T-helper 1 cell treated with Interleukin-12 subunit alpha and Interleukin-12 subunit beta and Interleukin-4 antibody, amounts not matched to agents 30 ng/mL and 1 ng/mL, for 36 hours (primary cell): ENCODE data around the gene NEDD4L. TPM values are rescaled to one million over a fixed set of nuclear protein-coding genes. Genes with fewer than 3 reads are reported as not detected.

Experiments used
- intact Hi-C: fragments of 100-400 bp; cut with micrococcal nuclease; formaldehyde crosslinking; loops from one replicate; pipeline ENCODE4 v1.15.1; 2024
- total RNA-seq: library from RNA; stranded (reverse); gene quantifications from 2 replicates; pipeline ENCODE4 v1.2.3, GENCODE V29; 2022

NEDD4L gene
- total RNA-seq, 1 donor from 2014 or later = 4.3 TPM

- intact Hi-C loops = no loop called here
Observed at GRCh38 chr18:58227361-58227930, 183.4 kb downstream of the NEDD4L start.

DNA sequence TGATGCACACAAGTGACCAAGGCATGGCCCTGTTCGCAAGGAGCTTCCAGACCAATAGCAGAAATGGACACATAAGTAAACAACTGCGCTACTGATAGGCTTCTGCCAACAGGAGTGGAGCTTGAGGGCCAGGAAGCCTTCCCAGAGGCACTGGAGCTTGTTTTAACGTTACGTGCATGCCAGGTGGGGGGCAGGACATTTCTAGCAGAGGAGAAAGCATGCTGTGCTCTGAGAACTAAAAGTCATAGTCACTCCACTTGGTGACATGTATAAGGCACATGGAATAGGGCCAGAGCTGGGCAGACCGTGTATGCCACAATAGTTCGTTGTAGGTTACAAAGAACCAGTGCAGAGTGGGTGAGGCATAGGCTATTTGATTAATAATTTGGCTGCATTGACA lies 184.2 kb downstream of the NEDD4L start:
- intact Hi-C loops = no loop called here

DNA sequence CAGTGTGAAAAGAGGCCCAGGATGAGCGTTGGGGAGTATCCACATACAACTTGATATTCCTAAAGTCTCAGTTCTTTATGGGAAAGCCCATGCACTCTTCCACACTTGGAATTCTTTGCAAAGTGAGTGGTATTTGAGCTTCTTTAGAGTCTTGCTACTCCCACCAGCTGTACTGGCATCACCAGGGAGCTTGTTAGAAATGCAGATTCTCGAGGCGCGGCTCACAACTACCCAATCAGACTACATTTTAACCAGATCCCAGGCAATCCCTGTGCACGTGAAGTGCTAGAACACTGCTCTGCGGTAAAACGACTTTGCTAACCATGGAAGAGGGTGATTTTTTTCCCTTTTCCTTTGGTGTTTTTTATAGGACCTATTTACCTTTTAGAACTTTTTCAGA lies 184.7 kb downstream of the NEDD4L start:
- intact Hi-C loops = no loop called here

DNA sequence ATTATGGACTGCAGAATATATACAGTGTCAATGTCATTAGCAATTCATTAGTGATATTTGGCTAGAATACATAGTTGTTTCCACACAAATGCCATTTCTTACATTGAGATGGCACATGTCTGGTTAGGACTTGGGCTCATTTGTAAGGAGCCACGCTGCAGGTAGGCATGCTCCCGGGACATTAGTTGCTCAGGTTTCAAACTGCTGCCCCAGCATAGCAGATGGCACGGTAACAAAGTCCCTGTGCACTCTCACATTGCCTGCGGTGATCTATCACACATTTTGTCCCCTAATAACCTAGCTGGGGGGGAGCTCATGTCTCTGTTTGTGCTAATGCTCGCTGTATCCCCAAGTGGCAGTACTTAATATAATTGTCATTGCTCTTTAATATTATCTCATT lies 185.1 kb downstream of the NEDD4L start:
- intact Hi-C loops = no loop called here

DNA sequence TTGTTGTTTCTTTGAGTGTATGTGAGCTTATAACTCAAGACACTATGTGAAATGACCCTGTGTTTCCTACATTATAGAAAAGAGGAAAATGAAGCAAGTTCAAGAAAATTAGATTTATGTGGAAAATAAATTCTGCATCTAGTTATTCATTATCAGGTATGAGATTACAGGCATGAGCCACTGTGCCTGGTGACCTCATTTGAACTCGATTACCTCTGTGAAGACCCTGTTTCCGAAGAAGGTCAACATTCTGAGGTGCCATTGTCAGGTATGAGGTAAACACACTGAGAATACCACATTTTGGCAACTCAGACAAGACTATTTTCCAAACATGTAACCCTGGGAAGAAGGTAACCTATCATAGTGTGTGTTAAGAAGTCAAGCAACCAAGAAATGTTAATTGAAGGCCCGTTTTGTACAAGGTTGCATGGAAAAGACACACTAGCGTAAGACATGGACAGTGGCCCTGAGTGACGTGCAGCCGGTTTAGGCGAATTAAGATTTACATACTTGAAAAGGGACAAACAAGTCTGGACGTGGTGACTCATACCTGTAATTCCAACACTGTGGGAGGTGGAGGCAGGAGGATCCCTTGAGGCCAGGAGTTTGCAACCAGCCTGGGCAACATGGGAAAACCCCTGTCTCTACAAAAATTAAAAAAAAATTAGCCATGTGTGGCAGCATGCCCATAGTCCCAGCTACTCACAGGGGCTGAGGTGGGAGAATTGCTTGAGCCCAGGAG lies 186.6 kb downstream of the NEDD4L start:
- intact Hi-C loops = no loop called here

- intact Hi-C loops = no loop called here
Observed at GRCh38 chr18:58231930-58232329, 187.9 kb downstream of the NEDD4L start.

- intact Hi-C loops = no loop called here
Observed at GRCh38 chr18:58232668-58233067, 188.6 kb downstream of the NEDD4L start.

GRCh38 chr18:58234359-58234741 lies 190.3 kb downstream of the NEDD4L start:
- intact Hi-C loops = no loop called here

GRCh38 chr18:58235001-58235436 lies 191.0 kb downstream of the NEDD4L start:
- intact Hi-C loops = no loop called here

GRCh38 chr18:58239879-58240278 lies 195.9 kb downstream of the NEDD4L start:
- intact Hi-C loops = no loop called here

DNA sequence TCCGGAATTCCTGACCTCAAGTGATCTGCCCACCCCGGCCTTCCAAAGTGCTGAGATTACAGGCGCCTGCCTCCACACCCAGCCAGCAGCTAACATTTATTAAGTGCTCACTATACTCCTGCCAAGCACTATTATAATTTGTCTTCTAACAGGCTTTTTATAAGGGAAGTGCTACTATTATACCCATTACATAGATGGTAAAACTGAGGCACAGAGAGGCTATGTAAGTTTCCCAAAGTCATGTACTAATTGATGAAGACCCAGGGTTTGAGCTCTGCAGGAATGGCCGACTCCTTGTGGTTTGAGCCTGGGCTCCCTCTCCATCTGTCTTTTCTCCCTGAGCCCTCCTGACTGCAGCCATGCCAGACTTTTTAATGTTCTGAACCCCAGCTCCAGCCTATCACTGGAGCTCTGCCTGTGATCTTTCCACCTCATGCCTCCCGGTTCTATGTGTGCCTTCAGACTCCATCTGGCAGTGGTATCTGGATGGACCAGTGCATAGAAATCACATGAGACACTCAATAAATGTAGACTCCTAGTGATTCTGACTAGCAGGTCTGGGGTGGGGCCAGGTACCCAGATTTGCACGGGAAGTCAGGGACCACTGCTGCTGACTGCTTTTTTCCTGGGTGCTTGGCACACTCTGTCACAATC lies 197.1 kb downstream of the NEDD4L start:
- intact Hi-C loops = no loop called here

- intact Hi-C loops = no loop called here
Observed at GRCh38 chr18:58241877-58242276, 197.9 kb downstream of the NEDD4L start.

- intact Hi-C loops = no loop called here
Observed at GRCh38 chr18:58242435-58242834, 198.4 kb downstream of the NEDD4L start.

- intact Hi-C loops = no loop called here
Observed at GRCh38 chr18:58242968-58243367, 198.9 kb downstream of the NEDD4L start.

GRCh38 chr18:58243401-58243800 lies 199.4 kb downstream of the NEDD4L start:
- intact Hi-C loops = no loop called here

DNA sequence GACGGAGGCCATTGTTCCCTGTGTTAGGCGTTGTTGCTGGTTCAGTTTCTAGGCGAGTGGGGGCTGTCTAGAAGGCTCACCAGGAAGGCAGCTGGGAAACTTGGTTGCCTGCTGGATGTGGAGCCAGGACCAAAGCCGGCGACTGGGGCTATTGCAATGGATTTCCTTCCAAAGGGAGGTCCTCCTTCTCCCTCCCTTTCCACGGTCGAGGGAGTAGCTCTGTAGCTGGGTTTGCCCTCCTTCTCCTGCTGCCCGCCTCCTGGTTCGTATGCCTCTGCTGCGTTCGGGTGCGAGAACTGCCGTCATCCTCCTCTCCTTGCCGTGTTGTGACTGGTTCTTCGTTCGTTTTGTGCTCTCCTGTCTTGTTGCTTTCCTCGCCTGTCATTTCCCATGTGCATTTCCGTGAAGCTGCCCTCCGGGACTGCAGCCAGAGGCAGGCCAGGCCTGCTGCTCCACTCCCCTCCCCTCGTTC lies 203.4 kb downstream of the NEDD4L start:
- intact Hi-C loops = no loop called here

- intact Hi-C loops = no loop called here
Observed at GRCh38 chr18:58249712-58250111, 205.7 kb downstream of the NEDD4L start.

GRCh38 chr18:58251416-58251815 lies 207.4 kb downstream of the NEDD4L start:
- intact Hi-C loops = no loop called here

GRCh38 chr18:58252166-58252565 lies 208.1 kb downstream of the NEDD4L start:
- intact Hi-C loops = no loop called here

DNA sequence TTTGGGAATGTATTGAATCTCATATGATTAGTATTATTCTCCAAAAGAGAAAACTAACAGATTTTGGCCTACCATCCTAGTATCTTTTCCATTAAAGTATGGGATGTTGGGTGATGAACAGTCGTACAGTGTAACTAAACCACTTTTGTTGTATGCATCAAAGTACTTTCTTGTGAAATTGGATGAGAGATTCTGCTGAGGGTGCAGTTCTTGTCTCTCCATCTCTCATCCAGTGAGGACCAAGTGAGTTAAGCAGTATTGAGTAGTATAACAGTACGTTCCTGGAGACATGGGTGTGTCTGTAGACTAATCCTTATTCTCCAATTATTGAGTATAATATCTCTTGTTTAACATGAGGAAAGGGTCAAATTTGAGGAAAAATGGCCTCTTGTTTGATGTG lies 209.3 kb downstream of the NEDD4L start:
- intact Hi-C loops = no loop called here

DNA sequence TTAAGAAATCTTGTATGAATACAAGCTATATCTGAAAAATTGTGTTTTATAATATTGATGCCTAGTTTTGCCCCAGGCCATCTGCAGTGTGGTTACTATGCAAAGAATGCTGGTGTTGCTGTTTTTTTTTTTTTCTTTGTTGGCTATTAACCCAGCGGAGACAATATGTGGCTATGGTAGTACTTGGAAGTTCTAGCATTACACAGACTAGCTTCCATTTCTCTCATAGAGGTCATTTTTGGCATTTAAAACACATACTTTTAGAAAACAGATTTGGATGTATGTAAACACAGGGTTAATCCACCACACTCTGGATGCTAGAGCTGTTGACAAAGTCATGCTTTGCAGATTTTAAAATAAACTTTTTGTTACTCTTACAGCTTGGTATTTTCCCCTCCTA lies 209.8 kb downstream of the NEDD4L start:
- intact Hi-C loops = no loop called here

DNA sequence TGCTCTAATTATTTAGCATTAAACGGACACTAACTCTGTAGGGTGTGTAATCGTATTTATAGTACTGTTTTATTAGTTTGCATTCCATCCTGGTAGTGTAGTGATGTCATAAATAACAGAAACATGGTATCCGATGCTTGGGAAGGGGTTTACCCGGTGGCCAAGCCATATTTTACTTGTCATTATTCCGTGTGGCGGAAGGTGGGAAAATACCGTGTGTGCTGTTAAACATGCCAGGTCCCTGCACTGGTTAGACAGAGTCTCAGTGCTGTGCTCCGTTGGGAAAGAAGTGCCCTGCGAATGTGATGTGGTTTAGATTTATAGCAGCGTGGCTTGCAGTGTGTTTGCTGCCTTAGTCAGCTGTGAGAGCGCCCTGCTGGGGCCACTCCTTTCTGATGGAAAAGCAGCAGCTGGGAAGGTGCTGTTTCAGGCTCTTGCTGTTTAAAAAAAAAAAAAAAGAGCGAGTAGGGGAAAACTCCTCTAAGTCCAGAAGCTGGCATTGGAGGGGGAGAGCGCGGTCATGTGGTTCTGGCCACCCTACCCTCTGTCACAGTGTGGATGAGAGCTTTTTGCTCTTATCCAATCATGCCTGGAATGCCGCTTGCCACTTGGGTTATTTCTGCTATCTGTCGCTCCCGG lies 211.0 kb downstream of the NEDD4L start:
- intact Hi-C loops = no loop called here
